Keratinocyte (primary cell): Measurements from ENCODE around the gene MYL7. TPM values are rescaled to one million over a fixed set of nuclear protein-coding genes. Genes with fewer than 3 reads are reported as not detected.

Experiments
- DNase-seq: peaks from one replicate; pipeline ENCODE4 v3.0.0-alpha.2; 2011; ENCODE audit warnings: low read depth, missing footprints, low spot score
- FAIRE-seq: peaks from 2 replicates; lab custom pipeline; 2011; peaks lifted over from hg19 to GRCh38; lab: Jason Lieb, UNC
- H2AFZ ChIP-seq: 2 replicates; pipeline ENCODE4 v1.6.0; 2012; ENCODE audit warnings: low read length, control low read depth, inconsistent platforms; ENCODE audit not compliant: control insufficient read depth
- H3K27ac ChIP-seq: 2 replicates; pipeline ENCODE4 v1.5.1; 2011; ENCODE audit warnings: low read length; ENCODE audit not compliant: control insufficient read depth, insufficient read depth
- H3K27me3 ChIP-seq: 3 replicates; pipeline ENCODE4 v1.6.0; 2011; ENCODE audit warnings: low read length; ENCODE audit not compliant: control insufficient read depth, insufficient read depth; ENCODE audit errors: extremely low read depth
- H3K36me3 ChIP-seq, 2 experiments: 2 replicates in 1 of 2; 3 replicates in 1 of 2; pipeline ENCODE4 v1.5.1; 2011; ENCODE audit warnings: low read length in 2 of 2, mild to moderate bottlenecking in 1 of 2; ENCODE audit not compliant: control insufficient read depth in 2 of 2, insufficient read depth in 2 of 2; ENCODE audit errors: extremely low read depth in 1 of 2
- H3K4me1 ChIP-seq: 3 replicates; pipeline ENCODE4 v1.5.1; 2011; ENCODE audit warnings: low read length; ENCODE audit not compliant: control insufficient read depth, insufficient read depth; ENCODE audit errors: extremely low read depth
- H3K4me2 ChIP-seq: 3 replicates; pipeline ENCODE4 v1.6.0; 2011; ENCODE audit warnings: low read depth, low read length; ENCODE audit not compliant: control insufficient read depth, insufficient read depth; ENCODE audit errors: extremely low read depth
- H3K4me3 ChIP-seq, 3 experiments: fragments of 200-600 bp in 1 of 3; sonication (generic) in 1 of 3; 2 replicates in 2 of 3; 3 replicates in 1 of 3; pipeline ENCODE4 v1.5.1; 2011 to 2016; ENCODE audit warnings: low read length in 3 of 3, mild to moderate bottlenecking in 3 of 3, control low read depth in 2 of 3, inconsistent platforms in 1 of 3, low read depth in 1 of 3, mixed read lengths in 1 of 3, mixed run types in 1 of 3, moderate library complexity in 1 of 3; ENCODE audit not compliant: control insufficient read depth in 2 of 3, insufficient read depth in 2 of 3; ENCODE audit errors: extremely low read depth in 1 of 3
- H3K79me2 ChIP-seq: 2 replicates; pipeline ENCODE4 v1.6.0; 2012; ENCODE audit warnings: low read length; ENCODE audit not compliant: control insufficient read depth, insufficient read depth
- H3K9ac ChIP-seq: 3 replicates; pipeline ENCODE4 v1.6.0; 2011; ENCODE audit warnings: low read length; ENCODE audit not compliant: control insufficient read depth, insufficient read depth; ENCODE audit errors: extremely low read depth
- H3K9me1 ChIP-seq: 3 replicates; pipeline ENCODE4 v1.6.0; 2011; ENCODE audit warnings: low read length; ENCODE audit not compliant: control insufficient read depth, insufficient read depth; ENCODE audit errors: extremely low read depth
- H3K9me3 ChIP-seq: 2 replicates; pipeline ENCODE4 v1.5.1; 2012; ENCODE audit warnings: low read depth, low read length; ENCODE audit not compliant: control insufficient read depth
- H4K20me1 ChIP-seq: 3 replicates; pipeline ENCODE4 v1.6.0; 2011; ENCODE audit warnings: low read length; ENCODE audit not compliant: control insufficient read depth, insufficient read depth; ENCODE audit errors: extremely low read depth
- EZH2 ChIP-seq: IDR thresholded peaks from one replicate; pipeline ENCODE4 v1.6.1; 2012; ENCODE audit warnings: inconsistent platforms, mild to moderate bottlenecking, low read length, moderate library complexity
- dilution Hi-C: fragments of 300-500 bp; cut with MboI; formaldehyde crosslinking; loops from one replicate; pipeline ENCODE4 v1.7.0; 2020; ENCODE audit warnings: low sequenced_read_pairs; ENCODE audit not compliant: extremely low pct_ligation_motif_present
- polyA plus RNA-seq, 5 experiments: library from polyadenylated mRNA; depleted of rRNA in 3 of 5; stranded (reverse) in 3 of 5; stranded (forward) in 1 of 5; unstranded in 1 of 5; fragments of >200 nt; gene quantifications; 1 replicate in 1 of 5; 2 replicates in 3 of 5; 3 replicates in 1 of 5; pipeline versions ENCODE4 v1.2.1 to v1.2.3, GENCODE V29; 2011 to 2012; ENCODE audit warnings: missing spikeins in 2 of 5, low read depth in 1 of 5, low replicate concordance in 1 of 5
- TF ChIP-seq, protein P1 (sequence below), 3 experiments: IDR thresholded peaks in 1 of 3; conservative IDR thresholded peaks in 1 of 3; optimal IDR thresholded peaks in 1 of 3; 2 replicates in 2 of 3; 3 replicates in 1 of 3; pipeline versions ENCODE3 to v1.5.1; 2011; ENCODE audit warnings: low read length in 3 of 3, mild to moderate bottlenecking in 3 of 3, moderate library complexity in 2 of 3, control low read depth in 1 of 3, inconsistent platforms in 1 of 3; ENCODE audit not compliant: insufficient read depth in 2 of 3; ENCODE audit errors: extremely low read depth in 1 of 3

Gene MYL7
- polyA plus RNA-seq, 1 donor (not counting 4 experiments of a cell fraction or from before 2014, with no cell fraction given), result 0.59 TPM

GRCh38 chr7:44100458-44101302 lies 40.5 kb downstream of the MYL7 start:
- H2AFZ ChIP-seq, result no peak overlapping the region
- no peak overlapping the region for H3K9ac ChIP-seq
- no peaks in the 10 kb centered on the region for H3K79me2 ChIP-seq
- H3K9me1 ChIP-seq, result no peaks in the 10 kb centered on the region
- FAIRE-seq, result no peak
- H3K27me3 ChIP-seq, result peaks cover 11% of the 10 kb centered on the region
- no peak overlapping the region for H3K27ac ChIP-seq
- dilution Hi-C loops, result no loop called here
- TF ChIP-seq, protein P1, sequence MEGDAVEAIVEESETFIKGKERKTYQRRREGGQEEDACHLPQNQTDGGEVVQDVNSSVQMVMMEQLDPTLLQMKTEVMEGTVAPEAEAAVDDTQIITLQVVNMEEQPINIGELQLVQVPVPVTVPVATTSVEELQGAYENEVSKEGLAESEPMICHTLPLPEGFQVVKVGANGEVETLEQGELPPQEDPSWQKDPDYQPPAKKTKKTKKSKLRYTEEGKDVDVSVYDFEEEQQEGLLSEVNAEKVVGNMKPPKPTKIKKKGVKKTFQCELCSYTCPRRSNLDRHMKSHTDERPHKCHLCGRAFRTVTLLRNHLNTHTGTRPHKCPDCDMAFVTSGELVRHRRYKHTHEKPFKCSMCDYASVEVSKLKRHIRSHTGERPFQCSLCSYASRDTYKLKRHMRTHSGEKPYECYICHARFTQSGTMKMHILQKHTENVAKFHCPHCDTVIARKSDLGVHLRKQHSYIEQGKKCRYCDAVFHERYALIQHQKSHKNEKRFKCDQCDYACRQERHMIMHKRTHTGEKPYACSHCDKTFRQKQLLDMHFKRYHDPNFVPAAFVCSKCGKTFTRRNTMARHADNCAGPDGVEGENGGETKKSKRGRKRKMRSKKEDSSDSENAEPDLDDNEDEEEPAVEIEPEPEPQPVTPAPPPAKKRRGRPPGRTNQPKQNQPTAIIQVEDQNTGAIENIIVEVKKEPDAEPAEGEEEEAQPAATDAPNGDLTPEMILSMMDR (optimal IDR thresholded peaks at IDR 0.05 in 1 of 3, IDR thresholded peaks at IDR 0.05 in 1 of 3, conservative IDR thresholded peaks at IDR 0.05 in 1 of 3; ENCODE audit: extremely low read depth in 1 of 3, insufficient read depth in 2 of 3, low read length in 3 of 3), result no peak
- TF ChIP-seq EZH2, result no peak
- no peaks in the 10 kb centered on the region for H4K20me1 ChIP-seq
- H3K4me1 ChIP-seq, result peaks cover 25% of the 10 kb centered on the region
- no peaks in the 10 kb centered on the region for H3K36me3 ChIP-seq
- H3K9me3 ChIP-seq, result no peaks in the 10 kb centered on the region
- H3K4me2 ChIP-seq, result no peak overlapping the region
- H3K4me3 ChIP-seq, result no peak overlapping the region
- DNase-seq, result no peak

DNA sequence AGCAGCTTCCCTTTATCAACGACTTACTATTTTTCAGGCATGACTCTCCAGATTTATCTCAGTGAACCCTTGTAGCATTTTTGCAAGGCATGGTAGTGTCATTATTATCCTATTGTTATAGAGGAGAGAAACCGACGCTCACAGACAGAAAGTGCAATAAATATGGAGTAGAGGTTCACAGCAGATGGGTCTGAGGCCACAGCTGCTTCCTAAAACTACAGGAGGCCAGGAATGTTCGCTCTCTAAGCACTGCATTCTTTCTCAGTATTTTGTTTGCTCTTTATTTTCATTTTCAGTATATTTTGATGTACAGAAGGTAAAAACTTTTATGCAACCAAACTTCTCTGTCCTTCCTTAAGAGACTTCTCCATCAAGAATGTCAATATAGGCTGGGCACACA lies 41.5 kb downstream of the MYL7 start:
- H2AFZ ChIP-seq, result no peak overlapping the region
- no peak overlapping the region for H3K4me3 ChIP-seq
- no peaks in the 10 kb centered on the region for H3K79me2 ChIP-seq
- DNase-seq (no peak), FAIRE-seq (no peak)
- no peaks in the 10 kb centered on the region for H3K36me3 ChIP-seq
- dilution Hi-C loops, result no loop called here
- H3K27ac ChIP-seq, result no peak overlapping the region
- H3K27me3 ChIP-seq, result peaks cover 5% of the 10 kb centered on the region
- peaks cover 17% of the 10 kb centered on the region for H3K4me1 ChIP-seq
- no peak overlapping the region for H3K9ac ChIP-seq
- H3K4me2 ChIP-seq, result no peak overlapping the region
- H3K9me1 ChIP-seq, result no peaks in the 10 kb centered on the region
- TF ChIP-seq, protein P1 (optimal IDR thresholded peaks at IDR 0.05 in 1 of 3, IDR thresholded peaks at IDR 0.05 in 1 of 3, conservative IDR thresholded peaks at IDR 0.05 in 1 of 3; ENCODE audit: extremely low read depth in 1 of 3, insufficient read depth in 2 of 3, low read length in 3 of 3), result no peak
- TF ChIP-seq EZH2, result no peak
- H4K20me1 ChIP-seq, result no peaks in the 10 kb centered on the region
- no peaks in the 10 kb centered on the region for H3K9me3 ChIP-seq
